ENCODE measurements around the gene RTEL1.
"Not testable (repeated sequence)": the region's sequence is repeated elsewhere in the genome, so short reads cannot be mapped to it uniquely, and the experiment has no call there.

Gene RTEL1, protein sequence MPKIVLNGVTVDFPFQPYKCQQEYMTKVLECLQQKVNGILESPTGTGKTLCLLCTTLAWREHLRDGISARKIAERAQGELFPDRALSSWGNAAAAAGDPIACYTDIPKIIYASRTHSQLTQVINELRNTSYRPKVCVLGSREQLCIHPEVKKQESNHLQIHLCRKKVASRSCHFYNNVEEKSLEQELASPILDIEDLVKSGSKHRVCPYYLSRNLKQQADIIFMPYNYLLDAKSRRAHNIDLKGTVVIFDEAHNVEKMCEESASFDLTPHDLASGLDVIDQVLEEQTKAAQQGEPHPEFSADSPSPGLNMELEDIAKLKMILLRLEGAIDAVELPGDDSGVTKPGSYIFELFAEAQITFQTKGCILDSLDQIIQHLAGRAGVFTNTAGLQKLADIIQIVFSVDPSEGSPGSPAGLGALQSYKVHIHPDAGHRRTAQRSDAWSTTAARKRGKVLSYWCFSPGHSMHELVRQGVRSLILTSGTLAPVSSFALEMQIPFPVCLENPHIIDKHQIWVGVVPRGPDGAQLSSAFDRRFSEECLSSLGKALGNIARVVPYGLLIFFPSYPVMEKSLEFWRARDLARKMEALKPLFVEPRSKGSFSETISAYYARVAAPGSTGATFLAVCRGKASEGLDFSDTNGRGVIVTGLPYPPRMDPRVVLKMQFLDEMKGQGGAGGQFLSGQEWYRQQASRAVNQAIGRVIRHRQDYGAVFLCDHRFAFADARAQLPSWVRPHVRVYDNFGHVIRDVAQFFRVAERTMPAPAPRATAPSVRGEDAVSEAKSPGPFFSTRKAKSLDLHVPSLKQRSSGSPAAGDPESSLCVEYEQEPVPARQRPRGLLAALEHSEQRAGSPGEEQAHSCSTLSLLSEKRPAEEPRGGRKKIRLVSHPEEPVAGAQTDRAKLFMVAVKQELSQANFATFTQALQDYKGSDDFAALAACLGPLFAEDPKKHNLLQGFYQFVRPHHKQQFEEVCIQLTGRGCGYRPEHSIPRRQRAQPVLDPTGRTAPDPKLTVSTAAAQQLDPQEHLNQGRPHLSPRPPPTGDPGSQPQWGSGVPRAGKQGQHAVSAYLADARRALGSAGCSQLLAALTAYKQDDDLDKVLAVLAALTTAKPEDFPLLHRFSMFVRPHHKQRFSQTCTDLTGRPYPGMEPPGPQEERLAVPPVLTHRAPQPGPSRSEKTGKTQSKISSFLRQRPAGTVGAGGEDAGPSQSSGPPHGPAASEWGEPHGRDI (N-terminal part only)

GRCh38 chr20:63657937-63658748 is at the start of gene RTEL1:
RTEL1 (plus strand) TSS chr20:63658312; CDS start chr20:63659403, 1,091 bp downstream.
- in situ Hi-C loops (cut with MboI; ENCODE audit: low pct_unique_long_range_greater_than_20kb, low sequenced_read_pairs, unreplicated experiment) = no loop called here
- peak; percentile 98 for DNase-seq (ENCODE audit: low spot score)
- no peak for TF ChIP-seq CTCF (IDR thresholded peaks at IDR 0.05; ENCODE audit: extremely low read depth, insufficient read depth, missing control alignments)

DNA sequence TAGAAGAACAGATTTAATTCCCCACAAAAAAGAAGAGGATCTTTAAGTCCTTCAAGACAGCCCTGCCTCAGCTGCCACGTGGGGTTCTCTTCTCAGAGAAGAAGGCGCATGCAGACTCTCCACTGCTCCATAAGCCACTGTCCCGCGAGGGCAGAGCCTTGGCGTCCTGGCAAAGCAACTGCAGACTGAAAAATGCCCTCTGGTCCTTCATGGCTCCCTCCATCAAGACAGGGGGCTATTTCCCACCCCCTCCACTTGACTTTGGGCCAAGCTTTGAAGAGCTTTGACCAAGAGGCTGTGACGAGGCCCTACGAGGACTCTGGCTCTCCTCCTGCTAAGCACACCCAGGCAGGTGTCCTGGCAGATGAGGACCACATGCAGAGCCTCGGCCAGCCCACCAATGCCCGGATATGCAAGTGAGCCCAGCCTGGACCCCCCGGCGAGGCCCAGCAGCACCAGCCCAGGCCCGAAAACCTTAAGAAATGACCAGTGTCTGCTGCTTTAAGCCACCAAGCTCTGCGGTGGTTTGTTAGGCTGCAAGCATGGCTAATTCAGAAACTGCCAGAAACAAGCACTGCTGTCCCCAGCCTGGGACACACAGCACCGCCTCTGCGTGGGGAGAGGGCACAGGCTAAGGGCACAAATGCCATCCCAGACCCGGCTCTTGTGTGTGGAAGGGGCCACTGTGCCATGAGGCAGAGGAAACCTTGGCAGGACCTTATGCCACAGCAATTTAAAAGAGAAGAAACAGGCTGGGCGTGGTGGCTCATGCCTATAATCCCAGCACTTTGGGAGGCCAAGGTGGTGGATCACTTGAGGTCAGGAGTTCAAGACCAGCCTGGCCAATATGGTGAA is 47.3 kb upstream of the RTEL1 start:
- in situ Hi-C loops (cut with MboI; ENCODE audit: low pct_unique_long_range_greater_than_20kb, low sequenced_read_pairs, unreplicated experiment) = no loop called here

GRCh38 chr20:63611646-63612045 is 46.5 kb upstream of the RTEL1 start:
- DNase-seq (ENCODE audit: low spot score) = no peak
- in situ Hi-C loops (cut with MboI; ENCODE audit: low pct_unique_long_range_greater_than_20kb, low sequenced_read_pairs, unreplicated experiment) = no loop called here
- no peak for TF ChIP-seq CTCF (IDR thresholded peaks at IDR 0.05; ENCODE audit: extremely low read depth, insufficient read depth, missing control alignments)

More for the DNA sequence above, 47.3 kb upstream of the RTEL1 start:
- TF ChIP-seq CTCF (IDR thresholded peaks at IDR 0.05; ENCODE audit: extremely low read depth, insufficient read depth, missing control alignments) = no peak
- no peak for DNase-seq (ENCODE audit: low spot score)

DNA sequence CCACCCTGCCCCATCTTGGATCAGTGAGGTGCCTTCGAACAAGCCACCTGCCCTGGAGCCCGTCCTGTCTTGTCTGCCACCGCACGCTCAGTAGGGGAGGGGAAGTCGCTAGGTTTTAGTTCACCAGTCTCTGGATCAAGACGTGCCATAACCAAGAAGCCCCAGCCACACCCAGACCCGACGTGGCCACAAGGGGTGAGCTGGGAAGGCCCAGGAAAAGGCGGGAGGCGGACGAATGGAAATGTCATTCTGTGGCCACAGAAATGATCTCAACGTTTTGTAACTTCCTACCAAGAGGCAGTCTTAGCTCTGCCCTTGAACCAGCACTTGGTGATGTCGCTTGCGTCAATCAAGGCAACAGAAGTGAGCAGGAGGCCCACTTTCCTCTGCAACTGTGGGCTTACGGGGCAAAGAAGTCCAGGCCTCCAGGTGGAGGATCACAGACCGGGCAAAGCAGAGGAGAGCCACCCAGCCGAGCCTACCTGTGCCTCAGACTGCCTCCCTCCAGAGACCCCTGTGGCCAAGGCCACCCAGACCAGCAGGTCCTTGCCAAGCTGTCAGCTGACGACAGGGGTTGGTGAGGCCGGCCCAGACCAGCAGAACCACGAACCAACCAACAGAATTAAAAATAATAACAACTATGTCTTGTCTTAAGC is 45.7 kb upstream of the RTEL1 start:
- DNase-seq (ENCODE audit: low spot score) = no peak
- in situ Hi-C loops (cut with MboI; ENCODE audit: low pct_unique_long_range_greater_than_20kb, low sequenced_read_pairs, unreplicated experiment) = no loop called here

GRCh38 chr20:63613863-63614594 is 44.1 kb upstream of the RTEL1 start:
- in situ Hi-C loops (cut with MboI; ENCODE audit: low pct_unique_long_range_greater_than_20kb, low sequenced_read_pairs, unreplicated experiment); DNase-seq (ENCODE audit: low spot score): not testable (repeated sequence)

More for the DNA sequence above, 45.7 kb upstream of the RTEL1 start:
- TF ChIP-seq CTCF (IDR thresholded peaks at IDR 0.05; ENCODE audit: extremely low read depth, insufficient read depth, missing control alignments) = no peak

Measured in GM13977 (cell line).